A549 (cell line): ENCODE measurements around the gene ACTRT2. TPM values are rescaled to one million over a fixed set of nuclear protein-coding genes. Genes with fewer than 3 reads are reported as not detected.

Experiments used
- ATAC-seq, 2 experiments: fragments of 200-7000 bp in 1 of 2; fragments of >200 bp in 1 of 2; cut with Nextera tagmentation in 1 of 2; cut with Tn5 transposase in 1 of 2; 3 replicates each; pipeline versions ENCODE4 v1.8.0 to v1.9.1; 2018 to 2020; ENCODE audit warnings: mild to moderate bottlenecking in 1 of 2, moderate library complexity in 1 of 2
- CTCF ChIA-PET: fragments of 300-600 bp; sonication (Branson Sonifier 250); formaldehyde crosslinking; extraction: SDS; loops from one replicate; lab custom pipeline; 2021; ENCODE audit warnings: antibody characterized with exemption, inconsistent platforms; lab: Yijun Ruan, JAX
- POLR2A ChIA-PET: fragments of 350-600 bp; formaldehyde crosslinking; extraction: SDS; loops from one replicate; lab custom pipeline; 2021; ENCODE audit warnings: antibody characterized with exemption, inconsistent platforms; lab: Yijun Ruan, JAX
- DNase-seq, 2 experiments: peaks; one replicate each; pipeline versions ENCODE4 v3.0.0 to v3.0.0-alpha.2; 2011 to 2016; ENCODE audit warnings: low read depth in 1 of 2, low spot score in 1 of 2
- FAIRE-seq: peaks from 2 replicates; lab custom pipeline; 2011; peaks lifted over from hg19 to GRCh38; lab: Jason Lieb, UNC
- H3K27ac ChIP-seq, 2 experiments: fragments of >200 bp; sonication (Bioruptor Twin); formaldehyde crosslinking; 3 replicates each; pipeline ENCODE4 v1.5.1; 2016 to 2017
- H3K4me1 ChIP-seq: fragments of >200 bp; sonication (Bioruptor Twin); formaldehyde crosslinking; 3 replicates; pipeline ENCODE4 v1.6.1; 2016
- H3K4me2 ChIP-seq: fragments of >200 bp; sonication (Bioruptor Twin); formaldehyde crosslinking; 3 replicates; pipeline ENCODE4 v1.6.1; 2016
- H3K4me3 ChIP-seq: fragments of >200 bp; sonication (Bioruptor Twin); formaldehyde crosslinking; 3 replicates; pipeline ENCODE4 v1.5.1; 2016
- H3K9me3 ChIP-seq: fragments of >200 bp; sonication (Bioruptor Twin); formaldehyde crosslinking; 3 replicates; pipeline ENCODE4 v1.6.1; 2016
- EHF ChIP-seq: fragments of 250-450 bp; sonication (Bioruptor Pico); IDR thresholded peaks from 2 replicates; pipeline ENCODE4 v1.5.0; 2020; ENCODE audit warnings: mild to moderate bottlenecking
- EP300 ChIP-seq, 2 experiments: fragments of >200 bp; sonication (Bioruptor Twin); formaldehyde crosslinking; IDR thresholded peaks; 2 replicates in 1 of 2; 3 replicates in 1 of 2; pipeline ENCODE4 v1.6.1; 2016 to 2017
- FOSB ChIP-seq: fragments of 250-450 bp; sonication (Bioruptor Pico); IDR thresholded peaks from 2 replicates; pipeline ENCODE4 v1.5.0; 2020; ENCODE audit warnings: mild to moderate bottlenecking, moderate library complexity
- HOXA7 ChIP-seq: fragments of 250-450 bp; sonication (Bioruptor Pico); IDR thresholded peaks from 2 replicates; pipeline ENCODE4 v1.5.0; 2020; ENCODE audit warnings: mild to moderate bottlenecking, moderate library complexity
- HOXB5 ChIP-seq: fragments of 250-450 bp; sonication (Bioruptor Pico); IDR thresholded peaks from 2 replicates; pipeline ENCODE4 v1.5.0; 2020; ENCODE audit warnings: mild to moderate bottlenecking, moderate library complexity
- JUNB ChIP-seq: fragments of >200 bp; sonication (Bioruptor Twin); formaldehyde crosslinking; IDR thresholded peaks from 2 replicates; pipeline ENCODE4 v1.6.1; 2016
- MAX ChIP-seq: IDR thresholded peaks from 2 replicates; pipeline ENCODE4 v1.6.1; 2012
- MAZ ChIP-seq: fragments of 150-350 bp; IDR thresholded peaks from 2 replicates; pipeline ENCODE4 v1.6.1; 2014; ENCODE audit warnings: antibody characterized with exemption, low read depth, low read length, borderline replicate concordance
- NFE2L2 ChIP-seq: fragments of 150-350 bp; conservative IDR thresholded peaks from 2 replicates; pipeline ENCODE4 v1.6.1; 2014; ENCODE audit warnings: low read length
- NPAS2 ChIP-seq: fragments of 250-450 bp; sonication (Bioruptor Pico); IDR thresholded peaks from 2 replicates; pipeline ENCODE4 v1.8.0; 2022; ENCODE audit warnings: mild to moderate bottlenecking, moderate library complexity, borderline replicate concordance
- PBX3 ChIP-seq: IDR thresholded peaks from 2 replicates; pipeline ENCODE4 v1.6.1; 2012
- RAD21 ChIP-seq, 2 experiments: fragments of >200 bp in 1 of 2; sonication (Bioruptor Twin) in 1 of 2; formaldehyde crosslinking in 1 of 2; IDR thresholded peaks in 1 of 2; conservative IDR thresholded peaks in 1 of 2; 2 replicates in 1 of 2; 3 replicates in 1 of 2; pipeline ENCODE4 v1.6.1; 2012 to 2018; ENCODE audit warnings: inconsistent platforms in 1 of 2
- SMC3 ChIP-seq: fragments of >200 bp; sonication (Bioruptor Twin); formaldehyde crosslinking; IDR thresholded peaks from 3 replicates; pipeline ENCODE4 v1.6.1; 2018; ENCODE audit warnings: inconsistent platforms
- WGBS: methylation state at CpG from one replicate; pipeline ENCODE4 v1.1.6; 2017; ENCODE audit errors: missing lambda C conversion rate; 5-methylcytosine and 5-hydroxymethylcytosine counted together
- polyA plus RNA-seq, 4 experiments: library from polyadenylated mRNA; depleted of rRNA in 3 of 4; stranded (reverse); fragments of >200 nt; fragmentation: RNase III in 1 of 4; extraction: RNeasy Plus Mini Kit Qiagen cat#74134 plus additional on column Dnase treatment in 1 of 4; gene quantifications; 2 replicates in 3 of 4; 3 replicates in 1 of 4; pipeline ENCODE4 v1.2.3, GENCODE V29; 2011 to 2017
- TF ChIP-seq, protein P1 (sequence below): fragments of 450-650 bp; IDR thresholded peaks from 2 replicates; pipeline ENCODE4 v1.6.1; 2014; ENCODE audit warnings: antibody characterized with exemption
- TF ChIP-seq, protein P2 (sequence below): fragments of >200 bp; sonication (Bioruptor Twin); formaldehyde crosslinking; IDR thresholded peaks from 3 replicates; pipeline ENCODE4 v1.5.1; 2016
- TF ChIP-seq, protein P3 (sequence below): fragments of >200 bp; sonication (Bioruptor Twin); formaldehyde crosslinking; IDR thresholded peaks from 2 replicates; pipeline ENCODE4 v1.6.1; 2016

Gene ACTRT2
- polyA plus RNA-seq, 2 of the 4 experiments (the other 2 are of a cell fraction) = not detected

GRCh38 chr1:3011127-3011526 is 10.1 kb upstream of the ACTRT2 start:
- no peak overlapping the region for H3K4me2 ChIP-seq
- POLR2A ChIA-PET = no interaction called here
- DNase-seq (no peak), ATAC-seq (no peak), FAIRE-seq (no peak)
- H3K4me3 ChIP-seq = no peak overlapping the region
- H3K27ac ChIP-seq = no peak overlapping the region
- no peaks in the 10 kb centered on the region; the same call in 2 of the 3 replicates for H3K9me3 ChIP-seq
- WGBS = 24% methylated on average over 9 of the region's 10 CpGs
- no peaks in the 10 kb centered on the region for H3K4me1 ChIP-seq
- CTCF ChIA-PET = no interaction called here
- TF ChIP-seq NFE2L2 (no peak), NPAS2 (CRISPR knock-in tag) (no peak), FOSB (CRISPR knock-in tag) (no peak)

GRCh38 chr1:3011631-3012455 is 9.4 kb upstream of the ACTRT2 start:
- Histone ChIP-seq H3K4me1 (no peaks in the 10 kb centered on the region), H3K27ac (no peak overlapping the region)
- CTCF ChIA-PET = interaction anchor here (0.6 to 2.9 kb wide), 11 partner anchors 8 to 412 kb away, joined by 3 to 24 read pairs (median 3); no protein-coding TSS in a partner anchor
- POLR2A ChIA-PET = no interaction called here
- TF ChIP-seq PBX3 (no peak), HOXB5 (CRISPR knock-in tag) (no peak), EHF (no peak), HOXA7 (CRISPR knock-in tag) (no peak), EP300 (IDR thresholded peaks at IDR 0.05) (no peak), MAX (no peak), SMC3 (no peak), MAZ (no peak), JUNB (no peak), RAD21 (conservative IDR thresholded peaks at IDR 0.05 in 1 of 2, IDR thresholded peaks at IDR 0.05 in 1 of 2) (no peak)
- TF ChIP-seq, protein P1, sequence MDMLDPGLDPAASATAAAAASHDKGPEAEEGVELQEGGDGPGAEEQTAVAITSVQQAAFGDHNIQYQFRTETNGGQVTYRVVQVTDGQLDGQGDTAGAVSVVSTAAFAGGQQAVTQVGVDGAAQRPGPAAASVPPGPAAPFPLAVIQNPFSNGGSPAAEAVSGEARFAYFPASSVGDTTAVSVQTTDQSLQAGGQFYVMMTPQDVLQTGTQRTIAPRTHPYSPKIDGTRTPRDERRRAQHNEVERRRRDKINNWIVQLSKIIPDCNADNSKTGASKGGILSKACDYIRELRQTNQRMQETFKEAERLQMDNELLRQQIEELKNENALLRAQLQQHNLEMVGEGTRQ = no peak
- TF ChIP-seq, protein P2, sequence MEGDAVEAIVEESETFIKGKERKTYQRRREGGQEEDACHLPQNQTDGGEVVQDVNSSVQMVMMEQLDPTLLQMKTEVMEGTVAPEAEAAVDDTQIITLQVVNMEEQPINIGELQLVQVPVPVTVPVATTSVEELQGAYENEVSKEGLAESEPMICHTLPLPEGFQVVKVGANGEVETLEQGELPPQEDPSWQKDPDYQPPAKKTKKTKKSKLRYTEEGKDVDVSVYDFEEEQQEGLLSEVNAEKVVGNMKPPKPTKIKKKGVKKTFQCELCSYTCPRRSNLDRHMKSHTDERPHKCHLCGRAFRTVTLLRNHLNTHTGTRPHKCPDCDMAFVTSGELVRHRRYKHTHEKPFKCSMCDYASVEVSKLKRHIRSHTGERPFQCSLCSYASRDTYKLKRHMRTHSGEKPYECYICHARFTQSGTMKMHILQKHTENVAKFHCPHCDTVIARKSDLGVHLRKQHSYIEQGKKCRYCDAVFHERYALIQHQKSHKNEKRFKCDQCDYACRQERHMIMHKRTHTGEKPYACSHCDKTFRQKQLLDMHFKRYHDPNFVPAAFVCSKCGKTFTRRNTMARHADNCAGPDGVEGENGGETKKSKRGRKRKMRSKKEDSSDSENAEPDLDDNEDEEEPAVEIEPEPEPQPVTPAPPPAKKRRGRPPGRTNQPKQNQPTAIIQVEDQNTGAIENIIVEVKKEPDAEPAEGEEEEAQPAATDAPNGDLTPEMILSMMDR = no peak
- TF ChIP-seq, protein P3, sequence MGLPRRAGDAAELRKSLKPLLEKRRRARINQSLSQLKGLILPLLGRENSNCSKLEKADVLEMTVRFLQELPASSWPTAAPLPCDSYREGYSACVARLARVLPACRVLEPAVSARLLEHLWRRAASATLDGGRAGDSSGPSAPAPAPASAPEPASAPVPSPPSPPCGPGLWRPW = no peak
- TF ChIP-seq, all 56 proteins: peak for 0
- 46% methylated on average over 31 of the region's 46 CpGs for WGBS
- ATAC-seq = peak in 1 of 2 experiments; percentile 17; a peak in 2 of 6 replicates
- no peak for FAIRE-seq
- no peak for DNase-seq
- H3K4me2 ChIP-seq = no peak overlapping the region
- no peak overlapping the region for H3K4me3 ChIP-seq
- no peaks in the 10 kb centered on the region; the same call in 2 of the 3 replicates for H3K9me3 ChIP-seq
